ENCODE results near the gene CFAP43. TPM values are rescaled to one million over a fixed set of nuclear protein-coding genes. Genes with fewer than 3 reads are reported as not detected.
A peak's percentile ranks its signal among the peaks of the same experiment; 100 is the strongest.

CFAP43 gene
- total RNA-seq, 2 experiments from 2014 or later = not detected

- H3K79me2 ChIP-seq (ENCODE audit: insufficient read depth, low read depth, low read length) = peaks cover 10% of the 10 kb centered on the region; the same call in 1 of the 2 replicates
- ChIA-PET CTCF (ENCODE audit: unreplicated experiment) (no interaction called here), POLR2A (interaction anchor here (1.5 to 2.6 kb wide), 3 partner anchors 11 to 154 kb away, joined by 3 to 8 read pairs (median 6); no protein-coding TSS in a partner anchor)
- TF ChIP-seq, protein P1, sequence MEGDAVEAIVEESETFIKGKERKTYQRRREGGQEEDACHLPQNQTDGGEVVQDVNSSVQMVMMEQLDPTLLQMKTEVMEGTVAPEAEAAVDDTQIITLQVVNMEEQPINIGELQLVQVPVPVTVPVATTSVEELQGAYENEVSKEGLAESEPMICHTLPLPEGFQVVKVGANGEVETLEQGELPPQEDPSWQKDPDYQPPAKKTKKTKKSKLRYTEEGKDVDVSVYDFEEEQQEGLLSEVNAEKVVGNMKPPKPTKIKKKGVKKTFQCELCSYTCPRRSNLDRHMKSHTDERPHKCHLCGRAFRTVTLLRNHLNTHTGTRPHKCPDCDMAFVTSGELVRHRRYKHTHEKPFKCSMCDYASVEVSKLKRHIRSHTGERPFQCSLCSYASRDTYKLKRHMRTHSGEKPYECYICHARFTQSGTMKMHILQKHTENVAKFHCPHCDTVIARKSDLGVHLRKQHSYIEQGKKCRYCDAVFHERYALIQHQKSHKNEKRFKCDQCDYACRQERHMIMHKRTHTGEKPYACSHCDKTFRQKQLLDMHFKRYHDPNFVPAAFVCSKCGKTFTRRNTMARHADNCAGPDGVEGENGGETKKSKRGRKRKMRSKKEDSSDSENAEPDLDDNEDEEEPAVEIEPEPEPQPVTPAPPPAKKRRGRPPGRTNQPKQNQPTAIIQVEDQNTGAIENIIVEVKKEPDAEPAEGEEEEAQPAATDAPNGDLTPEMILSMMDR (conservative IDR thresholded peaks at IDR 0.05; ENCODE audit: low read length) = no peak
- TF ChIP-seq EZH2phosphoT487 (IDR thresholded peaks at IDR 0.05; ENCODE audit: borderline replicate concordance, low read depth, low read length) = no peak
- no peaks in the 10 kb centered on the region for H4K20me1 ChIP-seq (ENCODE audit: insufficient read depth, low read length)
- peak overlapping the region; percentile 71 for H3K4me3 ChIP-seq (ENCODE audit: low read depth, low read length, poor library complexity, severe bottlenecking)
- intact Hi-C loops (cut with micrococcal nuclease; ENCODE audit: unreplicated experiment) = loop anchor here (5.0 kb wide), 4 partner anchors 147 to 408 kb away; partner anchors contain the start of genes CFAP58, GSTO2 and ITPRIP
- H3K4me1 ChIP-seq (ENCODE audit: insufficient read depth, low read length, poor library complexity, severe bottlenecking) = peaks cover 31% of the 10 kb centered on the region
- no peaks in the 10 kb centered on the region for H3K9me3 ChIP-seq (ENCODE audit: low read length)
- H2AFZ ChIP-seq (ENCODE audit: low read length) = peak overlapping the region; percentile 91
- H3K36me3 ChIP-seq (ENCODE audit: insufficient read depth, low read length) = peaks cover 1% of the 10 kb centered on the region; the same call in 1 of the 2 replicates
- H3K9me2 ChIP-seq (ENCODE audit: insufficient read depth, low read length) = no peaks in the 10 kb centered on the region
- H3K4me2 ChIP-seq (ENCODE audit: low read length) = peak overlapping the region; percentile 89
- BruUV-seq (replicated peaks) = no TSS peak
- DNase-seq (ENCODE audit: low spot score) = no peak
- no peak overlapping the region for H3K27ac ChIP-seq (ENCODE audit: low read depth, low read length, poor library complexity, severe bottlenecking)
Observed at GRCh38 chr10:104119996-104120395, 112.2 kb downstream of the CFAP43 start.

DNA sequence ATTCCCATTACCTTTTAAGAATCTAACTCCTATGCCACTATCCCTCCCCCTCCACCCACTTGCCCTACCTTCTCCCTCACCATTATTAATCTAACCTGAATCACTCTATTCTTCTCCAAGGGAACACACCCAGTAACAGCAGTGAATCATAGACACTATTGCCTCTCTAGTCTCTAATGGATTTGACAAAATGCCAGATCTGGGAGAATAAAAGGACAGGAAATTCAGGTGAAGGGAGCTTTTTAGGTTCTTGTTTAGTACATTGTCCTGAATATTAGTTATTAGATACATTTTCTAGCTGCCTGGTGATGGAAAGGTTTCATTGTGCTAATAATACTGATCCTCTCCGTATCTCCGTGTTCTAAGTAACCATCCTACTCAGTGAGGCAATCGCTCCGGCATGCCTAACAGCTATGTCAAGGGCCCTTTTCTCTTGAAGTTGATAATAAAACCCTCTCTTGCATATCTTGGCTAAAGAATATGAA is 114.3 kb downstream of the CFAP43 start:
- H3K4me3 ChIP-seq (ENCODE audit: low read depth, low read length, poor library complexity, severe bottlenecking) = no peak overlapping the region
- H3K27ac ChIP-seq (ENCODE audit: low read depth, low read length, poor library complexity, severe bottlenecking) = no peak overlapping the region
- no peak overlapping the region for H3K4me2 ChIP-seq (ENCODE audit: low read length)
- H2AFZ ChIP-seq (ENCODE audit: low read length) = no peak overlapping the region
- H3K9me2 ChIP-seq (ENCODE audit: insufficient read depth, low read length) = no peaks in the 10 kb centered on the region
- TF ChIP-seq, protein P1 (conservative IDR thresholded peaks at IDR 0.05; ENCODE audit: low read length) = no peak
- no peak for TF ChIP-seq EZH2phosphoT487 (IDR thresholded peaks at IDR 0.05; ENCODE audit: borderline replicate concordance, low read depth, low read length)
- H3K79me2 ChIP-seq (ENCODE audit: insufficient read depth, low read depth, low read length) = peaks cover 6% of the 10 kb centered on the region; the same call in 1 of the 2 replicates
- no peak for DNase-seq (ENCODE audit: low spot score)
- intact Hi-C loops (cut with micrococcal nuclease; ENCODE audit: unreplicated experiment) = no loop called here
- H3K4me1 ChIP-seq (ENCODE audit: insufficient read depth, low read length, poor library complexity, severe bottlenecking) = peaks cover 25% of the 10 kb centered on the region
- BruUV-seq (replicated peaks) = no TSS peak
- H3K9me3 ChIP-seq (ENCODE audit: low read length) = no peaks in the 10 kb centered on the region
- ChIA-PET CTCF (ENCODE audit: unreplicated experiment) (no interaction called here), POLR2A (no interaction called here)
- no peaks in the 10 kb centered on the region for H4K20me1 ChIP-seq (ENCODE audit: insufficient read depth, low read length)
- H3K36me3 ChIP-seq (ENCODE audit: insufficient read depth, low read length) = no peaks in the 10 kb centered on the region

- ChIA-PET CTCF (ENCODE audit: unreplicated experiment) (no interaction called here), POLR2A (interaction anchor here (0.7 kb wide), 1 partner anchor 76 kb away, joined by 3 read pairs; no protein-coding TSS in a partner anchor)
- no peak for DNase-seq (ENCODE audit: low spot score)
- Histone ChIP-seq H3K4me2 (ENCODE audit: low read length) (no peak overlapping the region), H3K4me3 (ENCODE audit: low read depth, low read length, poor library complexity, severe bottlenecking) (no peak overlapping the region), H3K27ac (ENCODE audit: low read depth, low read length, poor library complexity, severe bottlenecking) (no peak overlapping the region), H3K79me2 (ENCODE audit: insufficient read depth, low read depth, low read length) (no peaks in the 10 kb centered on the region), H2AFZ (ENCODE audit: low read length) (0 out of 2 replicates have a peak overlapping the region, but pooled peaks have one; percentile 23), H3K9me3 (ENCODE audit: low read length) (no peaks in the 10 kb centered on the region), H4K20me1 (ENCODE audit: insufficient read depth, low read length) (no peaks in the 10 kb centered on the region), H3K9me2 (ENCODE audit: insufficient read depth, low read length) (no peaks in the 10 kb centered on the region), H3K36me3 (ENCODE audit: insufficient read depth, low read length) (no peaks in the 10 kb centered on the region), H3K4me1 (ENCODE audit: insufficient read depth, low read length, poor library complexity, severe bottlenecking) (peaks cover 6% of the 10 kb centered on the region)
- TF ChIP-seq, protein P1 (conservative IDR thresholded peaks at IDR 0.05; ENCODE audit: low read length) = no peak
- no peak for TF ChIP-seq EZH2phosphoT487 (IDR thresholded peaks at IDR 0.05; ENCODE audit: borderline replicate concordance, low read depth, low read length)
- intact Hi-C loops (cut with micrococcal nuclease; ENCODE audit: unreplicated experiment) = loop anchor here (1.0 kb wide), 1 partner anchor 11 kb away; no protein-coding TSS in a partner anchor
- no TSS peak for BruUV-seq (replicated peaks)
Observed at GRCh38 chr10:104113376-104113956, 118.7 kb downstream of the CFAP43 start.

Measured in OCI-LY7 (cell line).